ENCODE data around the gene BGN. TPM values are rescaled to one million over a fixed set of nuclear protein-coding genes. Genes with fewer than 3 reads are reported as not detected.

BGN gene
- total and polyA plus RNA-seq, 5 experiments from 2014 or later = not detected

DNA sequence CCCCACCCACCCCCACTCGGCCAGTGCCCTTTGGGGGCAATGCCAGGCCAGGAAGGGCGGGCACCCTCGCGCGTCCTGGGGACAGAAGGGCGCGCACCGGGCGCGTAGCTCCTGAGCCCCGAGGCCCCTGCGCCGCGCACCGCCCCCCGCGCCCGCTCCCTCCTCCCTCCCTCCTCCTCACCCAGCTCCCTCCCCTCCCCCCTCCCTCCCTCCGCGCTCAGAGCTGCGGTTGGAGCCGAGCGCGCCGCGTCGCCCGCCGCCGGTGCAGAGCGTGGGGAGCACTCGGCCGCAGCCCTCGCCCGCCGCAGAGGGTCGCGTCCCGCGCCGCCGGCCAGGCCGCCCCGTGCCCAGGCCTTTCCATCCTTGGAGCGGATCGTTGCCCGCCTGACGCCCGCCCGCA is 22.6 kb downstream of the BGN start, which contains the start of gene ATP2B3:
Gene ATP2B3, plus strand, starts transcription at position 220 of the 400 bp plus-strand sequence. CDS start 18,606 bp downstream, outside the sequence.
- Mint-ChIP-seq H3K36me3 (peaks cover 0 to 4% (median 0%) of the 10 kb centered on the region in 3 donors), H3K4me3 (peak within 1 kb of the TSS in 7 of 10 donors; percentile 26 to 57 (median 53)), H3K9me3 (peaks cover 0 to 4% (median 0%) of the 10 kb centered on the region in 9 donors), H3K27me3 (peaks cover 6 to 37% (median 17%) of the 10 kb centered on the region in 5 donors), H3K4me1 (peaks cover 2 to 9% (median 8%) of the 10 kb centered on the region in 4 donors), H3K27ac (peak within 1 kb of the TSS in 1 of 10 donors; percentile 79)
- no peak for ATAC-seq
- POLR2A ChIA-PET = no interaction called here
- no peak for DNase-seq

DNA sequence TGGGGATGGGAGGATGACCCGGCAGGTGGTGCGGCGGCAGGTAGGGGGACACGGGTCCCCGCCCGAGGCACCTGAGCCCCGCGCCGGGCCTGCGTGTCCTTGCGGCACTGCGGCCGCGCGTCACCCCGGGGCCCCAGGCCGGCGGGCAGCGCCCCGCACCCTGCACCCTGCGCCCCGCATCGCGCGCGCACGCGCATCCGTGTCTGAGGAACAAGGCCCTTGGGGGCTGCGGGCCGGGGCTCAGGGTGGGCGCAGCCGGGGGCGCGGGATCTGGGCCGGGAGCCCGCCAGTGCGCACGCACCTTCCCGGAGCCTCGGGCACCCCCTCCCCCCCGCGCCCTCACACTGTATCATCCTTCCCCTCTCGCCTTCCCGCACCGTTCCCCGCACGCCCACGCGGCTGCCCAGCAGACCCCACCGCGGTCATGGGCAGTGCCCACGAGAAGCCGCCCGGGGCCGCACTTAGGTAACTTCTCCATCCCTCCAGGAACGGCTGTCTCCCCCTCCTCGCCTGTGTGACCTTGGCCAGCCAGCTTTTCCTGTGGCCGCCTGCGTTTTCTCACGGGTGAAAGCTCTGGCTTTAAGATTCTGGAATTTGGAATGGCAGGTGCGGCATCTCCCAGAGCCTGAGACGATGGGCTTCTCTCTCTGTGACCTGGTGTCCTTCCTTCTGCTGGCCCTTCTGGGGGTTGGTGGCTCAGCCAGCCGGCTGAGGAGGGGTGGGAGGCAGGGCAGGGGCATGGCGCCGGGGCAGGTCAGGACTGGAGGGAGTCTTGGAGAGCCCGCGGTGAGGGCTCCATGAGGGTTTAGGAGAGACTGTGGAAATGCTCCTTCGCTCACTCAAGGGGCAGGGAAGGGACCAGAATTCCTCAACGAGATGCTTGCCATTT is 23.4 kb downstream of the BGN start:
- Mint-ChIP-seq H3K4me1 (peaks cover 2 to 9% (median 8%) of the 10 kb centered on the region in 4 donors), H3K27me3 (peaks cover 6 to 37% (median 17%) of the 10 kb centered on the region in 5 donors), H3K27ac (peak overlapping the region in 1 of 10 donors; percentile 79), H3K9me3 (peaks cover 0 to 4% (median 0%) of the 10 kb centered on the region in 9 donors), H3K36me3 (peaks cover 0 to 4% (median 0%) of the 10 kb centered on the region in 3 donors), H3K4me3 (peak overlapping the region in 7 of 10 donors; percentile 26 to 57 (median 53))
- POLR2A ChIA-PET = no interaction called here
- DNase-seq = no peak
- ATAC-seq = no peak

DNA sequence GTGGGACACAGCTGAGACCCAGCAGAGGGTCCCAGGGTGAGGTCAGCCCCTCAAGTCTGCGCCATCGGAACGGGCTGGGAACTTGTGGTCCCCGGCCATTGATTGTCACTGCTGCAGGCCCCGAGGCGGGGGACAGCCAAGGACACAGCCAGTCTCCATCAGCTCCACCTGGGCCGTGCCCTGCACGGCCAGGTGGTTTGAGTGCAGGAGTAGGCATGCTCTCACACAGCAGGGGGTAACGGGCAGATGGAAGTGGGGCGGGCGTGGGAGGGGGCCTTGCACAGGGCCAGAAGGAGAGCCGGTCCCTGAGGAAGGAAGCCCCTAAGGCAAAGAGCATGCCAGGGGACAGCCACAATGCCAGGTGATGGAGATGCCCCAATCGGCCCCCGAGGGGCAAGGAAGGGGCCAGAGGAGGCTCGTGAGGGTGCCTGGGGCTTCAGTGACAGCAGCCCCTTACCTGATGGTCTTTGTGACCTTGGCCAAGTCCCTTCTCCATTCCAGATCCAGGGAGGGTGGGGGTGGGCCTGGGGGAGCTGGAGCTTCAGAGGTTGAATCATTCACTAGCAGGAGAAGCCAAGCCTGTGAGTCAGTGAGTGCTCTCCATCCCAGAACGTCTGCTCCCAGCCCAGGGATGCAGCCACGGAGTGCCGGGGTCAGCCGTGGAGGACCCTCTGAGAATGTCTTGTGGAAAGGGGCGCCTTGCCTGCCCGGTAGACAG is 24.9 kb downstream of the BGN start:
- no peak overlapping the region for H3K4me3 Mint-ChIP-seq
- POLR2A ChIA-PET = no interaction called here
- no peak overlapping the region for H3K27ac Mint-ChIP-seq
- peaks cover 2 to 9% (median 8%) of the 10 kb centered on the region in 4 donors for H3K4me1 Mint-ChIP-seq
- peaks cover 6 to 37% (median 17%) of the 10 kb centered on the region in 5 donors for H3K27me3 Mint-ChIP-seq
- peaks cover 0 to 4% (median 0%) of the 10 kb centered on the region in 9 donors for H3K9me3 Mint-ChIP-seq
- ATAC-seq = no peak
- peaks cover 0 to 4% (median 0%) of the 10 kb centered on the region in 3 donors for H3K36me3 Mint-ChIP-seq
- DNase-seq = no peak

DNA sequence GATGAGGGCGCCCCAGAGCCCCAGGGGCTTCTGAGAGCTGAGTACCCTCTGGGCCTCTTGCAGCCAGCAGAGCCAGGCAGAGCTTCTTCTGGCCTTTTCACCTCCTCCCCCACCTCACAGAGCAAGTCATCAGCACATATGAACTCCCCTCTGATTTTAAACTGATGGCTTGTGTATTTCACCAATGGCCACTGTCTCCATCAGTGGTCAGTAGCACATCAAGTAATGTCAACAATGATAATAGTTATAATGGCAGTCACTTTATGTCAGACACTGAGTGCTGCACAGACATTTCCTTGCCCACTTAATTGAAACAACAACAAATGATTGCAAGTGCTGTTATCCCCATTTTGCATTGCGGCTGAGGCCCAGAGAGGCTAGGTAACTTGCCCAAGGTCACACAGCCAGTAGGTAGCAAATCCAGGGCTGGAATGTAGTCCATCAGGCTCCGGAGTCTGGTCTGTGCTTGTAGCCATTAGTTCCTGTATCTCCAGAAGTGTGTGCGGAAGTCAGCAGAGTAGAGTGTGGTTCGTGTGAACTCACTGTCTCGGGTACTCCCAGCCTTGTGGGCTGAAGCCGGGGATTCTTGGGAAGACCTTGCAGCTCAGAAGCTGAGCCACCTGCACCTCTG is 25.6 kb downstream of the BGN start:
- Mint-ChIP-seq H3K4me3 (no peak overlapping the region), H3K27ac (no peak overlapping the region), H3K4me1 (peaks cover 2 to 9% (median 8%) of the 10 kb centered on the region in 4 donors), H3K36me3 (peaks cover 0 to 4% (median 0%) of the 10 kb centered on the region in 3 donors), H3K9me3 (peaks cover 0 to 4% (median 0%) of the 10 kb centered on the region in 9 donors), H3K27me3 (peaks cover 6 to 37% (median 17%) of the 10 kb centered on the region in 5 donors)
- POLR2A ChIA-PET = no interaction called here
- ATAC-seq (no peak), DNase-seq (no peak)

DNA sequence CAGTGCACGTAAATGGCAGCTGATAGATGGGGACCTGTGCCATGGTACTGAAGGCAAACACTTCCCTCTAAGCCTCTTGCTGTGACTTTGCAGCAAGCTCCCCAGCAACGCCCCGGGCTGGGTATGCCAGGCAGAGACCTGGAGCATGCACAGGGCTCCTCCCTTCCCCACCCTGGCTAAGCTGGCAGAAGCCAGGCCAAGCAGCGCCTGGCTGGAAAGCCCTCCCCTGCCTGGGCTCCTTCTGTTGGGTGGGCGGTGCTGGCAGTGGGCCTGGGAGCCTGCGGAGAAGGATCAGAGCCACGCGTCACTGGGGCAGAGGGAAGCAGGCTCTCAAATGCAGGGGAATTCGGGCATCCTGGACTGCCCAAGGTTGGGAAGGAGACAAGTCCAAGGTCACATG is 26.3 kb downstream of the BGN start:
- Mint-ChIP-seq H3K4me3 (no peak overlapping the region), H3K27ac (peak overlapping the region in 1 of 10 donors; percentile 43), H3K9me3 (peaks cover 0 to 2% (median 0%) of the 10 kb centered on the region in 9 donors), H3K27me3 (peaks cover 1 to 33% (median 11%) of the 10 kb centered on the region in 5 donors), H3K36me3 (peaks cover 0 to 1% (median 0%) of the 10 kb centered on the region in 3 donors), H3K4me1 (peaks cover 0 to 5% (median 4%) of the 10 kb centered on the region in 4 donors)
- ATAC-seq (no peak), DNase-seq (no peak)
- POLR2A ChIA-PET = no interaction called here

DNA sequence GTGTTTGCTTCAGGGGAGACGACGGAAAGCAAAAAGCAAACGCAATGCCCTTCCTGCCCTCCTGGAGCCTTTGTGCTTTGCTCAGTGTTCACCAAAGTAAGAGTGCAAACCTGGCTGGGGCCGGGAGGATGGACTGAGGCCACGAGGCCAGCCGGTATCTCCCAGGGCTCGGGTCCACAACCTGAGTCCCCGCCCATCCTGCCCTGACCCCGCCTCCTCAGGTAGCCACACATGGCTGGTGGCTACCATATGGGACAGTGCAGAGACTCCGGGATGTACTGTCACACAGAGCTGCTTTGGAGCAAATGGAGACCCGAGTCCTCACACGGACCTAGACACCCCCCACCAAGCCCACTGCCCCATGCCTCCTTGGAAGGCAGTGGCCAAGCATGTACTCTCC is 27.5 kb downstream of the BGN start:
- peaks cover 0 to 5% (median 2%) of the 10 kb centered on the region in 4 donors for H3K4me1 Mint-ChIP-seq
- H3K27me3 Mint-ChIP-seq = peaks cover 0 to 29% (median 8%) of the 10 kb centered on the region in 5 donors
- H3K4me3 Mint-ChIP-seq = no peak overlapping the region
- DNase-seq (no peak), ATAC-seq (no peak)
- H3K36me3 Mint-ChIP-seq = no peaks in the 10 kb centered on the region
- no peak overlapping the region for H3K27ac Mint-ChIP-seq
- peaks cover 0 to 2% (median 0%) of the 10 kb centered on the region in 9 donors for H3K9me3 Mint-ChIP-seq
- POLR2A ChIA-PET = no interaction called here

DNA sequence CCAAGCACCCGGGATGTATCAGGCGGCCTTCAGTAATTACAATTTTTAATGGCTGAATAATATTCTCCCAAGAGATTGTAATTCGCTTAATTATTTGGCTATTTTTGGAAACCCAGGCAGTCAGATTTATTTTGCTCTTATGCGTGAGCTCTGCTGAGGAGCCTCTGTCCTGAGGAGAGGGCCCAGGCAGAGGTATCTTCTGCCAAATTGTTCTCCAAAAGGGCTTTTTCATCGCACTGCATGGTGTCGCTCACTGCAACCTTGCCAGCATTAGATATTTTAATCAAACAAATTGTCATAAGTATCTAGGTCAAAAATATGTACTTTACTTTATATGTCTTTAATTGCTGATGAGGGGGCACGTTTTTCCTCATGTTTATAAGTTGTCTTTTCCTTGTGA is 28.5 kb downstream of the BGN start:
- DNase-seq = no peak
- Mint-ChIP-seq H3K27me3 (peaks cover 0 to 27% (median 7%) of the 10 kb centered on the region in 5 donors), H3K4me1 (peaks cover 0 to 4% (median 2%) of the 10 kb centered on the region in 4 donors), H3K27ac (no peak overlapping the region), H3K9me3 (peaks cover 0 to 2% (median 0%) of the 10 kb centered on the region in 9 donors), H3K4me3 (no peak overlapping the region), H3K36me3 (no peaks in the 10 kb centered on the region)
- ATAC-seq = no peak
- POLR2A ChIA-PET = no interaction called here

DNA sequence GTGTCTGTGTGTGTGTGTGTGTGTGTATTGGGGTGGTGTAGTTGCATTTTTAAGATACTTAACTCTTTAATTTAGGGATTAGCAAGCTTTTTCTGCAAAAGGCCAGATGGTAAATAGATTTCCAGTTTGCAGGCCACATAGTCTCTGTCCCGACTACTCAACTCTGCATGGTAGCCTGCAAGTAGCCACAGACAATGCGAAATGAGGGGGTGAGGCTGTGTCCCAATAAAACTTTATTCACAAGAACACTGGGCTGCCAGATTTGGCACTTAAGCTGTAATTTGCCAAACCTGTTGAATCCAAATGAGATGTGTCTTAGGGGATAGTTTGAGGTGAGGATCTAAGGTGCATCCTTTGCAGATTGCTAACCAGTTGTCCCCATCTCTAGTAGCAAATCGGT is 29.5 kb downstream of the BGN start:
- Mint-ChIP-seq H3K4me3 (no peak overlapping the region), H3K36me3 (no peaks in the 10 kb centered on the region), H3K27ac (no peak overlapping the region), H3K27me3 (peaks cover 0 to 17% (median 5%) of the 10 kb centered on the region in 5 donors), H3K9me3 (no peaks in the 10 kb centered on the region), H3K4me1 (no peaks in the 10 kb centered on the region)
- no peak for DNase-seq
- POLR2A ChIA-PET = no interaction called here
- no peak for ATAC-seq

DNA sequence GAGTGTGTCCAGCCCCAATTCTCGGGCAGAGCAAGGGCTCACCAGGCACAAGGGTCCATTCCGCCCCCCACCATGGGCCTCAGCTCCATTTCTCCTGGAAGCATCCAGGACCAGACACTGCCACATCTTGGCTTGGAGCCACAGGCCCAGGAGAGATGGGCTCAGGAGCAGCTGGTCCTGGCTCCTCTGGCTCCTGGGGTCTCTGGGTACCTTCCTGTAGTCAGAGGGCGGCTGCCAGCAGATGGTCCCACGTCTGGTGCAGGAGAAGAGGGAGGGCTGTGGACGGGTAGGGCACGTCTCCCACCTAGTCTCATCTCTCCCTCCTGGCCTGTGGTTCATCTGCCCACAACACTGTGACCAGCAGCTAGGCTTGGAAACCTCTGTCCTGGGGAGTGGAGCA is 30.7 kb downstream of the BGN start:
- Mint-ChIP-seq H3K27ac (no peak overlapping the region), H3K4me3 (no peak overlapping the region), H3K36me3 (no peaks in the 10 kb centered on the region), H3K4me1 (no peaks in the 10 kb centered on the region), H3K9me3 (no peaks in the 10 kb centered on the region), H3K27me3 (peaks cover 0 to 12% (median 5%) of the 10 kb centered on the region in 5 donors)
- POLR2A ChIA-PET = no interaction called here
- DNase-seq = no peak
- ATAC-seq = no peak

DNA sequence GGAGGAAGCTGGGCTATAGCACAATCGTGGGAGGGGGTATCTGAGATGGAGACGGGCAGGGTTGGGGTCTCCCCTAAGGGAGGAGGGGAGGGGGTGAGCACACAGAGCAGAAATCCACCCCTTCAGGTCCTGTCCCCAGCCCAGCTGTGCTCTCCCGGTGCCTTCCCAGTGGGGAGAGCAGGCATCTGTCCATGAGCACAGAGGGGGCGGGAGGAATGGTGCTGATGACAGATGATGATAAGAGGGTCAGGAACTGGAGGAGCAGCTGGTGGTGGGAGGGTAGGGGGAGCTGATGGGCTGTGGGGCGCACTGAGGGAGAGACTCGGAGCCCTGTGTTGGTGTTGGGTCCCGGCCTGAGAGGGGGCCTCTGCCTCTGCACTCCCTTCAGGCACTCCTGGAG is 31.3 kb downstream of the BGN start:
- DNase-seq (no peak), ATAC-seq (no peak)
- H3K4me1 Mint-ChIP-seq = no peaks in the 10 kb centered on the region
- no peaks in the 10 kb centered on the region for H3K9me3 Mint-ChIP-seq
- H3K36me3 Mint-ChIP-seq = no peaks in the 10 kb centered on the region
- POLR2A ChIA-PET = no interaction called here
- H3K27ac Mint-ChIP-seq = no peak overlapping the region
- H3K4me3 Mint-ChIP-seq = no peak overlapping the region
- H3K27me3 Mint-ChIP-seq = peaks cover 0 to 8% (median 5%) of the 10 kb centered on the region in 5 donors

DNA sequence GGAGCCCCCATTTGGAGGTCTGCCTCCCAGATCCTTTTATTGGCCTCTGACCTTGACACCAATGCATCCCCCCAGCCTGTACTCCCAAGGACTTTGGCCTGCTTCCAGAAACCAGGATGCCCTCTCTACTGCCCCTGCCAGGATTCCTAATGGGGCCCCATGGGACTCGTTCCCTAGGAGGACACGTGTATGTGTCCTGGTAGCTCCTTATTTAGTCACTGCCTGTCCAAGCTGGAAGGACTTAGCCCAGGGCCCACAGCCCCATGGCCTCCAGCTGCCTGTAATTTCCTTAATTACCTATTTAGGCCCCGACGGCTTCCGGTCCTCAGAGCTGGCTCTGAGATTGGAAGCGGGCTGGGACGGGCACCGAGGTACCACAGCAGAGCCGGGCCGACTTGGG is 32.0 kb downstream of the BGN start:
- POLR2A ChIA-PET = no interaction called here
- H3K4me1 Mint-ChIP-seq = no peaks in the 10 kb centered on the region
- no peaks in the 10 kb centered on the region for H3K9me3 Mint-ChIP-seq
- no peak for DNase-seq
- no peaks in the 10 kb centered on the region for H3K36me3 Mint-ChIP-seq
- H3K27me3 Mint-ChIP-seq = peaks cover 0 to 7% (median 4%) of the 10 kb centered on the region in 5 donors
- H3K27ac Mint-ChIP-seq = no peak overlapping the region
- H3K4me3 Mint-ChIP-seq = no peak overlapping the region
- ATAC-seq = no peak

DNA sequence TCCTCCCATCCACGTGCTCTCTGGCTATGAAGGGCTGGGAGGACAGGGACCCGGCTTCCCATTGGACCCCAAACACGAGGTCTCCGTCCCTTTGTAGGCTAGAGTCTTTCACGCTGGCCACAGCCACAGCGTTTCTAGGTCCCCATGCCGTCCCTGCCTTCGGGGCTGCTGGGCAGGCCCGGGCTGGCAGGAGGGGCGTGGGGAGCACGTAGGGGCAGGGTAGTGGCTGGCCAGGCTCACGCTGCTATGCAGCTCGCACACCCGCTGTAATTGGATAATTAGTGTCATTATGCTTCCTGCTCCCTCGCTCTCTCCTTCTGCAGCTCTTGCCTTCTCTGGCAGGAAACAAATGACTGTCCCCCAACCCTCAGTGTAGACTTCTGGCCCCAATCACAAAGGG is 32.4 kb downstream of the BGN start:
- ATAC-seq (no peak), DNase-seq (no peak)
- Mint-ChIP-seq H3K27me3 (peaks cover 0 to 5% (median under 1%) of the 10 kb centered on the region in 5 donors), H3K27ac (no peak overlapping the region), H3K9me3 (no peaks in the 10 kb centered on the region), H3K36me3 (no peaks in the 10 kb centered on the region), H3K4me3 (no peak overlapping the region), H3K4me1 (no peaks in the 10 kb centered on the region)
- POLR2A ChIA-PET = no interaction called here

Data from naive thymus-derived CD8-positive, alpha-beta T cell (primary cell).